WI38 (cell line): ENCODE measurements around the gene TEX264.

Source experiments
- H3K4me3 ChIP-seq: 2 replicates; pipeline ENCODE4 v1.5.1; 2011; ENCODE audit warnings: low read depth, mild to moderate bottlenecking, control low read depth, low read length
- TF ChIP-seq, protein P1 (sequence below): IDR thresholded peaks from 2 replicates; pipeline ENCODE4 v1.5.1; 2012; ENCODE audit warnings: low read depth, mild to moderate bottlenecking, control low read depth, low read length

The TEX264 gene

GRCh38 chr3:51716805-51717204 is 45.8 kb downstream of the TEX264 start:
- TF ChIP-seq, protein P1, sequence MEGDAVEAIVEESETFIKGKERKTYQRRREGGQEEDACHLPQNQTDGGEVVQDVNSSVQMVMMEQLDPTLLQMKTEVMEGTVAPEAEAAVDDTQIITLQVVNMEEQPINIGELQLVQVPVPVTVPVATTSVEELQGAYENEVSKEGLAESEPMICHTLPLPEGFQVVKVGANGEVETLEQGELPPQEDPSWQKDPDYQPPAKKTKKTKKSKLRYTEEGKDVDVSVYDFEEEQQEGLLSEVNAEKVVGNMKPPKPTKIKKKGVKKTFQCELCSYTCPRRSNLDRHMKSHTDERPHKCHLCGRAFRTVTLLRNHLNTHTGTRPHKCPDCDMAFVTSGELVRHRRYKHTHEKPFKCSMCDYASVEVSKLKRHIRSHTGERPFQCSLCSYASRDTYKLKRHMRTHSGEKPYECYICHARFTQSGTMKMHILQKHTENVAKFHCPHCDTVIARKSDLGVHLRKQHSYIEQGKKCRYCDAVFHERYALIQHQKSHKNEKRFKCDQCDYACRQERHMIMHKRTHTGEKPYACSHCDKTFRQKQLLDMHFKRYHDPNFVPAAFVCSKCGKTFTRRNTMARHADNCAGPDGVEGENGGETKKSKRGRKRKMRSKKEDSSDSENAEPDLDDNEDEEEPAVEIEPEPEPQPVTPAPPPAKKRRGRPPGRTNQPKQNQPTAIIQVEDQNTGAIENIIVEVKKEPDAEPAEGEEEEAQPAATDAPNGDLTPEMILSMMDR, result no peak

GRCh38 chr3:51717446-51717845 is 46.4 kb downstream of the TEX264 start:
- TF ChIP-seq, protein P1, result no peak
- no peak overlapping the region for H3K4me3 ChIP-seq

More at GRCh38 chr3:51716805-51717204, 45.8 kb downstream of the TEX264 start:
- H3K4me3 ChIP-seq, result no peak overlapping the region

DNA sequence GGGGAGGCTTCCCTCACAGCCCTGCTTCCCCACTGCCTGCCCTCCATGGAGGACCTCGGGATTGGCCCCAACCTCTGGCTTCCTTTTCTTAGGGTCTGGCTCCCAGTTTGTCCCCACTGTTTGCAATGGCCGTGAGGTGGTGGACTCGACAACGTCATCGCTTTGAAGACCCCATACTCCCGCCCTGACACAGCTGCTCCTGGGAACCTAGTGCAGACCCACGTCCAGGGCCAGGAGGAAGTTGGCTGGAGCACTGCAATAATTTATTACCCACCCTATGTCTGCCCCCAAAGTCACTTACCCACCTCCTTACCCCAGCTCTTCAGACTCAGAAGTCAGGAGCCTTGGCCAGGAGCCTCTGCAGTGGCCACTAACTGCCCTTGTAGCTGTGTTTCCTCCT is 46.9 kb downstream of the TEX264 start:
- H3K4me3 ChIP-seq, result no peak overlapping the region
- TF ChIP-seq, protein P1, result no peak

- H3K4me3 ChIP-seq, result no peak overlapping the region
- TF ChIP-seq, protein P1, result peak; percentile 56
These were observed 47.7 kb downstream of the TEX264 start for GRCh38 chr3:51718547-51719409.

GRCh38 chr3:51719410-51720025 is 48.5 kb downstream of the TEX264 start:
- TF ChIP-seq, protein P1, result no peak
- H3K4me3 ChIP-seq, result no peak overlapping the region

- TF ChIP-seq, protein P1, result no peak
These were observed 49.4 kb downstream of the TEX264 start for GRCh38 chr3:51720292-51721061.

More at GRCh38 chr3:51720292-51721061, 49.4 kb downstream of the TEX264 start:
- no peak overlapping the region for H3K4me3 ChIP-seq
